T-cell (primary cell): ENCODE results near the gene RASA4B. TPM values are rescaled to one million over a fixed set of nuclear protein-coding genes. Genes with fewer than 3 reads are reported as not detected.
"Not testable (repeated sequence)": the region's sequence is repeated elsewhere in the genome, so short reads cannot be mapped to it uniquely, and the experiment has no call there.

Experiments
- ATAC-seq, 4 experiments: fragments of 200-7000 bp in 3 of 4; fragments of 150-1000 bp in 1 of 4; cut with Tn5 transposase; replicated peaks in 1 of 4; 1 replicate in 3 of 4; 2 replicates in 1 of 4; pipeline ENCODE4 v1.10.0; 2021; ENCODE audit warnings: moderate library complexity in 3 of 4, mild to moderate bottlenecking in 2 of 4, moderate number of reproducible peaks in 1 of 4
- CTCF ChIA-PET, 2 donors: fragments of 300-600 bp; sonication (Branson Sonifier 250); formaldehyde crosslinking; loops; one replicate each; lab custom pipeline; 2022; ENCODE audit warnings: antibody characterized with exemption in 2 of 2; lab: Charles Lee
- POLR2A ChIA-PET, 2 donors: fragments of 300-600 bp; sonication (Branson Sonifier 250); formaldehyde crosslinking; loops; one replicate each; lab custom pipeline; 2022; ENCODE audit warnings: antibody characterized with exemption in 2 of 2; lab: Charles Lee
- DNase-seq, 35 experiments: peaks; one replicate each; pipeline versions ENCODE4 v3.0.0 to v3.0.0-alpha.2; 2013 to 2023
- H3K27ac ChIP-seq: one replicate; pipeline ENCODE4 v1.5.1; 2013; ENCODE audit warnings: low read length
- H3K27me3 ChIP-seq, 2 experiments: replicated peaks in 1 of 2; 1 replicate in 1 of 2; 2 replicates in 1 of 2; pipeline versions ENCODE4 v1.6.1 to v1.7.0; 2013; ENCODE audit warnings: low read length in 1 of 2, mixed read lengths in 1 of 2; ENCODE audit not compliant: control insufficient read depth in 2 of 2, insufficient read depth in 2 of 2; ENCODE audit errors: extremely low read depth in 1 of 2
- H3K36me3 ChIP-seq, 2 donors: 1 replicate in 1 of 2; 2 replicates in 1 of 2; pipeline versions ENCODE4 v1.6.1 to v1.7.0; 2013; ENCODE audit warnings: low read length in 1 of 2; ENCODE audit not compliant: control insufficient read depth in 2 of 2, insufficient read depth in 1 of 2; ENCODE audit errors: extremely low read depth in 1 of 2
- H3K4me1 ChIP-seq, 2 experiments: 1 replicate in 1 of 2; 2 replicates in 1 of 2; pipeline versions ENCODE4 v1.6.1 to v1.7.0; 2013; ENCODE audit warnings: low read length in 2 of 2, mixed read lengths in 1 of 2; ENCODE audit not compliant: insufficient read depth in 2 of 2, control insufficient read depth in 1 of 2; ENCODE audit errors: extremely low read depth in 1 of 2
- H3K4me3 ChIP-seq, 2 donors: 1 replicate in 1 of 2; 2 replicates in 1 of 2; pipeline versions ENCODE4 v1.5.1 to v1.7.0; 2013; ENCODE audit warnings: mild to moderate bottlenecking in 2 of 2, low read length in 1 of 2, moderate library complexity in 1 of 2; ENCODE audit not compliant: control insufficient read depth in 1 of 2; ENCODE audit errors: extremely low read depth in 1 of 2
- H3K9me3 ChIP-seq: 2 replicates; pipeline ENCODE4 v1.7.0; 2013
- H3K27ac Mint-ChIP-seq, 2 donors: one replicate each; pipeline ENCODE4 v1.8.0; 2020 to 2021; ENCODE audit warnings: mild to moderate bottlenecking in 2 of 2, mixed read lengths in 2 of 2
- H3K27me3 Mint-ChIP-seq, 2 donors: one replicate each; pipeline ENCODE4 v1.8.0; 2021 to 2022; ENCODE audit warnings: mixed read lengths in 2 of 2
- H3K36me3 Mint-ChIP-seq: one replicate; pipeline ENCODE4 v1.8.0; 2021; ENCODE audit warnings: mixed read lengths
- H3K4me1 Mint-ChIP-seq, 3 donors: one replicate each; pipeline ENCODE4 v1.8.0; 2020 to 2022; ENCODE audit warnings: mixed read lengths in 3 of 3, mild to moderate bottlenecking in 1 of 3
- H3K4me3 Mint-ChIP-seq, 3 donors: one replicate each; pipeline ENCODE4 v1.8.0; 2020 to 2022; ENCODE audit warnings: mild to moderate bottlenecking in 3 of 3, mixed read lengths in 3 of 3, moderate library complexity in 3 of 3
- H3K9me3 Mint-ChIP-seq, 3 donors: one replicate each; pipeline ENCODE4 v1.8.0; 2020 to 2022; ENCODE audit warnings: mixed read lengths in 3 of 3
- WGBS: methylation state at CpG from one replicate; pipeline ENCODE4 v1.1.5; 2013; ENCODE audit warnings: missing lambda C conversion rate; ENCODE audit not compliant: insufficient coverage; 5-methylcytosine and 5-hydroxymethylcytosine counted together
- total RNA-seq, 35 experiments: library from RNA in 6 of 35; stranded (reverse) in 6 of 35; fragments of 120-200 nt in 1 of 35; gene quantifications; one replicate each; pipeline versions ENCODE4 v1.2.1 to v1.2.4 and lab custom pipeline; 2013 to 2026

RASA4B gene
- total RNA-seq (10 to 100 TPM; 18.3 to 57.0 (median 43.0) TPM), total RNA-seq (lab: John Stamatoyannopoulos, UW) (0.71 to 6.9 (median 2.9) reads per million in 29 experiments)
- total RNA-seq (2013) = 15.6 TPM

DNA sequence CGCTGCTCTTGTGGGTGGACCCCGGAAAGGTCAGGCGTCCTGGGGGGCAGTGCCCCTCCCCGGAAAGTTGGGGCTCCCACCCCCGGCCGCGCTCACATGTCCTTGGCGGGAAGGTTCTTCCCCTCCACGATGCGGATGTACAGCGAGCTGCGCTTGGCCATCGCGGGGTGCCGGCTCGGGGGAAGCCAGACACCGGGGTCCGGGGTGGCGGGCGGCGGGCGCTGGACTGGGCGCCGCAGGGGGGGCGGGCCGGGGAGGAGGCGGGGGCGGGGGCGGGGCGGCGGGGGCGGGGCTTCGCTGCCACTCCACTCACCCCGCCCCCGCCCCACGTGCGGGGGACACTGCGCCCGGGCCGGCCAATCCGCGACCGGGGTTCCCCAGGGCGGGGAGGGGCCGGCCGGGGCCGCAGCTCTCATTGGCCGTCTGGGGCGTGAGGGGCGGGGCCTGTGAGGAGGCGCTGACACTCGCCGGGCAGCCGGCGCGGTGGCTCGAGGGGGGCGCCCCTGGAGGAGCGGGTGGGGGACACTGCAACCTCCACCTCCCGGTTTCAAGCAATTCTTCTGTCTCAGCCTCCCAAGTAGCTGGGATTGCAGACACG, at the start of gene RASA4B:
Gene RASA4B (minus strand): TSS at position 228 of the 598 bp plus-strand sequence. CDS start 67 bp downstream, at position 161.
- POLR2A ChIA-PET, H3K4me1 ChIP-seq, CTCF ChIA-PET, H3K4me3 ChIP-seq, H3K36me3 Mint-ChIP-seq, H3K27me3 Mint-ChIP-seq, H3K9me3 Mint-ChIP-seq, H3K36me3 ChIP-seq, H3K4me1 Mint-ChIP-seq, H3K27me3 ChIP-seq, H3K9me3 ChIP-seq, H3K27ac ChIP-seq, H3K27ac Mint-ChIP-seq: not testable (repeated sequence)
- H3K4me3 Mint-ChIP-seq = peak within 1 kb of the TSS in 1 of 3 donors; percentile 54
- DNase-seq (peak in 4 of 35 experiments; percentile 2 to 35 (median 32)), ATAC-seq (peak; percentile 99 to 100 (median 99))
- WGBS = no CpG with 5 or more reads among the region's 61 CpGs

DNA sequence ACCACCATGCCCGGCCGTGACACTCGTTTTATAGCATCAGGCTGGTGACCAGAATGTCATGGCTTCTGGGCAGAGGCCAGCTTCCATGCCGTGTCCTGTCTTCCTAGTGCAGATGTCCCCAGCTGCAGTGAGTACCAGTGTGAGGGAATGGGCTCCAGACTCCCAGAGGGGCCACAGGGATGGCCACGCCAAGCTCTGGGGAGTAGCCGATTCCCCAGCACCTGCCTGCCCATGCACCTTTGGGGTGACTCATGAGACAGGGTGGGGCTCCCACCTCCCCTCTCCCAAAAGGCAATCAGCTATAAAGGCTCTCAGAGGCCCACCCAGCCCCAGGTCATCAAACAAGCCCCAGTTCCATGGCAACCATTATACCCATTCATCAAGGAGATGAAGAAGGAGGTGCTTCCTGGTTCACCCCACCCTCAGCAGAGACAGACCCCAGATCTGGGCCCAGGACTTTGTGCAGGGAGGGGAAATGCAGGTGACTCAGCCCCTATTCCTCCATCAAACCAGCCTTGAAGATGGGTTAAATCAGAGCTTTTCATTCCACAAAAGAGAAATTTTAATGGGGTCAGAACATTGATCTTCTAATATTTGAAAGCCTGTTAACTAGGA, 33.3 kb upstream of the RASA4B start, which contains the start of gene SPDYE2:
Gene SPDYE2 (plus strand): TSS at position 419 of the 615 bp plus-strand sequence. CDS start 2,030 bp downstream, outside the sequence.
- H3K4me3 Mint-ChIP-seq, CTCF ChIA-PET, H3K27ac Mint-ChIP-seq, H3K36me3 ChIP-seq, H3K4me1 Mint-ChIP-seq, H3K27me3 ChIP-seq, POLR2A ChIA-PET, H3K4me1 ChIP-seq, H3K4me3 ChIP-seq, H3K9me3 ChIP-seq, H3K9me3 Mint-ChIP-seq, H3K36me3 Mint-ChIP-seq, DNase-seq, H3K27ac ChIP-seq, H3K27me3 Mint-ChIP-seq: not testable (repeated sequence)
- ATAC-seq = peak in 1 of 4 experiments; percentile 22
- WGBS = no CpG with 5 or more reads among the region's 6 CpGs

DNA sequence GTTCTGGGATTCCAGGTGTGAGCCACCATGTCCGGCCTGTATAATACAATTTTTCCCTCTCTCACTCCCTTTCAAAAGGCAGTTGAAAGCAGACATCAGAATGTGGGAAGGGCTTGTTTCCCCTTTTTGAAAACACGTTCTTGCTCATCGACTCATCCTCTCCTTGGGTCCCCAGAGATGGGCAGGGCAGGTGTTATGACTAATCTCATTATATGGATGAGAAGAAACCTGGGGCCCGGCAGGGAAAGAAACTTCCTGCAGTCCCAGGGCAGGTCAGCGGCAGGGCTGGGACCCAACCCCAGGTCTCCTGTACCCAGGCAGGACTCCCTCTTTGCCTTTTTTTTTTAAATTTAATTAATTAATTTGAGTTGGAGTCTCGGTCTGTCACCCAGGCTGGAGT, 28.8 kb upstream of the RASA4B start:
- H3K27ac Mint-ChIP-seq, H3K27me3 Mint-ChIP-seq, H3K27ac ChIP-seq, H3K9me3 Mint-ChIP-seq, POLR2A ChIA-PET, H3K27me3 ChIP-seq, H3K9me3 ChIP-seq, H3K4me1 ChIP-seq, H3K4me1 Mint-ChIP-seq, CTCF ChIA-PET, H3K4me3 Mint-ChIP-seq, H3K4me3 ChIP-seq, H3K36me3 Mint-ChIP-seq, DNase-seq, H3K36me3 ChIP-seq, ATAC-seq: not testable (repeated sequence)
- no CpG with 5 or more reads among the region's 6 CpGs for WGBS

DNA sequence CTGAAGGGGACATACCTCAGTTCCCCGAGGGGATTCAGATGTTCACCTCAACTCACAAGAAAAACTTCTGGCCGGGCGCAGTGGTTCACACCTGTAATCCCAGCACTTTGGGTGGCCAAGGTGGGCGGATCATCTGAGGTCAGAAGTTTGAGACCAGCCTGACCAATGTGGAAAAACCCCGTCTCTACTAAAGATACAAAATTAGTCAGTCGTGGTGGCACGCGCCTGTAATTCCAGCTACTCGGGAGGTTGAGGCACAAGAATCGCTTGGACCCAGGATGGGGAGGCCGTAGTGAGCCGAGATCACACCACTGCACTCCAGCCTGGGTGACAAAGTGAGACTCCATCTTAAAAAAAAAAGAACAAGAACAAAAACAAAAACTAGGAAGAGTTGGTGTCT, 27.7 kb upstream of the RASA4B start:
- POLR2A ChIA-PET, H3K4me3 ChIP-seq, H3K4me1 ChIP-seq, H3K27me3 Mint-ChIP-seq, DNase-seq, H3K27me3 ChIP-seq, H3K9me3 ChIP-seq, H3K9me3 Mint-ChIP-seq, H3K36me3 ChIP-seq, H3K36me3 Mint-ChIP-seq, ATAC-seq, H3K27ac Mint-ChIP-seq, H3K4me1 Mint-ChIP-seq, H3K27ac ChIP-seq, H3K4me3 Mint-ChIP-seq, CTCF ChIA-PET: not testable (repeated sequence)
- no CpG with 5 or more reads among the region's 12 CpGs for WGBS

DNA sequence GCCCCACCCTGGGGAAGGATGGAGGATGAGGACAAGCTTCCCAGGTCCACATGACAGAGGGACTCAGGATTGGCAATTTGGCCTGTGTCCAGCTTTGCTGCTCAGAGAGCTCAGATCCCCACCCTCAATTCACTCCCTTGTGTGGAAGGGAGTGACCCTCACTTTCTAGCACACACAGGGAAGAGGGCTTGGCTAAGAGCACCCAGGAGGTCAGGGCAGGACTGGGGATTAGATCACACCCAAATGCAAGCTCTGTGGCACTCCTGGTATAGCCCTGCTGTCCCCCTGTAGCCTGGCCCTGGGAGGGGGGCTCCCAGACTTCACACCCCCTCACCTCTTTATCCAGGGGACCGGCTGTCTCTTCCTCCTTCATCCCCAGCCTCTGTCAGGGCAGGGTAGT, 26.8 kb upstream of the RASA4B start:
- H3K9me3 Mint-ChIP-seq, H3K4me3 Mint-ChIP-seq, H3K36me3 ChIP-seq, H3K27me3 ChIP-seq, CTCF ChIA-PET, ATAC-seq, DNase-seq, H3K36me3 Mint-ChIP-seq, POLR2A ChIA-PET, H3K4me1 ChIP-seq, H3K27ac ChIP-seq, H3K9me3 ChIP-seq, H3K27me3 Mint-ChIP-seq, H3K27ac Mint-ChIP-seq, H3K4me1 Mint-ChIP-seq, H3K4me3 ChIP-seq: not testable (repeated sequence)
- no CpG with 5 or more reads among the region's 1 CpG for WGBS

- H3K36me3 Mint-ChIP-seq, H3K4me3 ChIP-seq, H3K27me3 ChIP-seq, H3K27ac ChIP-seq, H3K36me3 ChIP-seq, H3K9me3 ChIP-seq, H3K27ac Mint-ChIP-seq, H3K4me1 Mint-ChIP-seq, POLR2A ChIA-PET, ATAC-seq, CTCF ChIA-PET, H3K27me3 Mint-ChIP-seq, DNase-seq, H3K4me3 Mint-ChIP-seq, H3K9me3 Mint-ChIP-seq, H3K4me1 ChIP-seq: not testable (repeated sequence)
- WGBS = no CpG with 5 or more reads among the region's 8 CpGs
Measured at GRCh38 chr7:102543596-102543995, 26.0 kb upstream of the RASA4B start, which contains the start of gene UPK3BL2. Gene UPK3BL2 (minus strand): TSS chr7:102543696. CDS start chr7:102543636, 60 bp downstream.
